Gastrocnemius medialis (tissue), 4 donors: ENCODE results near the gene TANK.

Source experiments
- CTCF ChIP-seq, 5 experiments: fragments of 450-650 bp in 3 of 5; fragments of 200-600 bp in 2 of 5; sonication (generic) in 2 of 5; IDR thresholded peaks in 4 of 5; conservative IDR thresholded peaks in 1 of 5; 1 replicate in 4 of 5; 2 replicates in 1 of 5; pipeline ENCODE4 v1.5.1; 2016 to 2019; ENCODE audit warnings: antibody characterized with exemption in 5 of 5, mild to moderate bottlenecking in 3 of 5, moderate library complexity in 3 of 5
- POLR2A ChIP-seq, 2 donors: fragments of 450-650 bp; IDR thresholded peaks; one replicate each; pipeline ENCODE4 v1.6.1; 2017; ENCODE audit warnings: antibody characterized with exemption in 2 of 2, mild to moderate bottlenecking in 2 of 2, moderate library complexity in 2 of 2

GRCh38 chr2:161115605-161116380, 44.4 kb upstream of the TANK start:
- TF ChIP-seq CTCF (IDR thresholded peaks at IDR 0.05 in 4 of 5, conservative IDR thresholded peaks at IDR 0.05 in 1 of 5) (no peak), POLR2A (IDR thresholded peaks at IDR 0.05) (no peak)
